PC-9 (cell line): Measurements from ENCODE around the gene RPS5. TPM values are rescaled to one million over a fixed set of nuclear protein-coding genes. Genes with fewer than 3 reads are reported as not detected.
A peak's percentile ranks its signal among the peaks of the same experiment; 100 is the strongest.

Source experiments
- BruUV-seq: library from RNA; stranded (reverse); fragments of 400-500 nt; replicated peaks from 2 replicates; lab custom pipeline; 2021; lab: Mats Ljungman, UMichigan
- CTCF ChIA-PET: fragments of 300-600 bp; sonication (Branson Sonifier 250); formaldehyde crosslinking; loops from one replicate; lab custom pipeline; 2022; ENCODE audit warnings: antibody characterized with exemption; lab: Charles Lee
- POLR2A ChIA-PET: fragments of 300-600 bp; sonication (Branson Sonifier 250); formaldehyde crosslinking; loops from one replicate; lab custom pipeline; 2022; ENCODE audit warnings: antibody characterized with exemption; ENCODE audit not compliant: unreplicated experiment; lab: Charles Lee
- DNase-seq, 2 experiments: peaks; one replicate each; pipeline versions ENCODE4 v3.0.0 to v3.0.0-alpha.2; 2015 to 2022; ENCODE audit warnings: mixed read lengths in 1 of 2
- H2AFZ ChIP-seq: fragments of 200-600 bp; sonication (generic); 2 replicates; pipeline ENCODE4 v1.8.1; 2017; ENCODE audit warnings: antibody characterized with exemption
- H3F3A ChIP-seq: fragments of 200-600 bp; sonication (generic); 2 replicates; pipeline ENCODE4 v1.8.1; 2017; ENCODE audit warnings: antibody characterized with exemption, mild to moderate bottlenecking, low read depth; ENCODE audit not compliant: insufficient read depth
- H3K27ac ChIP-seq: fragments of 200-600 bp; sonication (generic); 2 replicates; pipeline ENCODE4 v1.6.1; 2016; ENCODE audit warnings: mixed run types
- H3K27me3 ChIP-seq: fragments of 200-600 bp; sonication (generic); 2 replicates; pipeline ENCODE4 v1.6.1; 2016; ENCODE audit warnings: low read depth, mixed run types; ENCODE audit not compliant: insufficient read depth
- H3K36me3 ChIP-seq: fragments of 200-600 bp; sonication (generic); 2 replicates; pipeline ENCODE4 v1.6.1; 2016; ENCODE audit warnings: low read depth, mixed run types
- H3K4me1 ChIP-seq: fragments of 200-600 bp; sonication (generic); replicated peaks from 2 replicates; pipeline ENCODE4 v1.6.1; 2016; ENCODE audit warnings: mixed run types; ENCODE audit not compliant: insufficient read depth
- H3K4me2 ChIP-seq: fragments of 200-600 bp; sonication (generic); 2 replicates; pipeline ENCODE4 v1.6.1; 2017; ENCODE audit warnings: mixed run types
- H3K4me3 ChIP-seq: fragments of 200-600 bp; sonication (generic); 2 replicates; pipeline ENCODE4 v1.6.1; 2016; ENCODE audit warnings: mixed run types
- H3K79me2 ChIP-seq: fragments of 200-600 bp; sonication (generic); 2 replicates; pipeline ENCODE4 v1.6.1; 2017; ENCODE audit warnings: low read depth, mixed run types
- H3K9me2 ChIP-seq: fragments of 200-600 bp; sonication (generic); 2 replicates; pipeline ENCODE4 v1.8.1; 2017; ENCODE audit warnings: mild to moderate bottlenecking; ENCODE audit not compliant: insufficient read depth
- H3K9me3 ChIP-seq: fragments of 200-600 bp; sonication (generic); 2 replicates; pipeline ENCODE4 v1.8.1; 2016; ENCODE audit warnings: low read depth; ENCODE audit not compliant: insufficient read depth
- H4K20me1 ChIP-seq: fragments of 200-600 bp; sonication (generic); 2 replicates; pipeline ENCODE4 v1.8.1; 2017; ENCODE audit not compliant: insufficient read depth
- CTCF ChIP-seq: fragments of 200-600 bp; sonication (generic); conservative IDR thresholded peaks from 2 replicates; pipeline ENCODE4 v1.6.1; 2017; ENCODE audit warnings: mixed run types, antibody characterized with exemption, mild to moderate bottlenecking, moderate library complexity
- EZH2 ChIP-seq: fragments of 200-600 bp; sonication (generic); IDR thresholded peaks from 2 replicates; pipeline ENCODE4 v1.8.0; 2017; ENCODE audit warnings: antibody characterized with exemption, low read depth
- intact Hi-C: fragments of 100-400 bp; cut with micrococcal nuclease; formaldehyde crosslinking; loops from one replicate; pipeline ENCODE4 v1.10.0; 2022; ENCODE audit not compliant: unreplicated experiment
- total RNA-seq: library from RNA; stranded (reverse); gene quantifications from 2 replicates; pipeline ENCODE4 v1.2.3, GENCODE V29; 2021

RPS5 gene
- total RNA-seq, 1 experiment from 2014 or later = 961 TPM

GRCh38 chr19:58385891-58386575 is 1.0 kb upstream of the RPS5 start:
- peak overlapping the region; percentile 95 for H3K27ac ChIP-seq
- POLR2A ChIA-PET = interaction anchor here (0.6 kb wide), 1 partner anchor 169 kb away, joined by 3 read pairs; the partner anchor contains the start of gene CHMP2A
- intact Hi-C loops = no loop called here
- H3K79me2 ChIP-seq = peaks cover 67% of the 10 kb centered on the region
- no TSS peak for BruUV-seq
- H3K9me2 ChIP-seq = no peaks in the 10 kb centered on the region
- H3K9me3 ChIP-seq = no peaks in the 10 kb centered on the region
- peak overlapping the region; percentile 93 for H3K4me3 ChIP-seq
- peaks cover 22% of the 10 kb centered on the region for H3K4me1 ChIP-seq
- H3K4me2 ChIP-seq = peak overlapping the region; percentile 77
- peak overlapping the region; percentile 73 for H2AFZ ChIP-seq
- H3K36me3 ChIP-seq = no peaks in the 10 kb centered on the region
- no peak for DNase-seq
- H3F3A ChIP-seq = peaks cover 8% of the 10 kb centered on the region; the same call in 1 of the 2 replicates
- peaks cover 11% of the 10 kb centered on the region for H4K20me1 ChIP-seq
- H3K27me3 ChIP-seq = no peaks in the 10 kb centered on the region
- TF ChIP-seq EZH2 = no peak
- no peak for TF ChIP-seq CTCF
- CTCF ChIA-PET = no interaction called here

GRCh38 chr19:58387338-58388174 is 487 bp downstream of the RPS5 start:
- Histone ChIP-seq H3K4me3 (peak overlapping the region; percentile 93), H3K9me3 (no peaks in the 10 kb centered on the region), H2AFZ (no peak overlapping the region), H3K9me2 (no peaks in the 10 kb centered on the region), H3K4me2 (peak overlapping the region; percentile 90), H3K27me3 (no peaks in the 10 kb centered on the region), H3K36me3 (no peaks in the 10 kb centered on the region), H4K20me1 (peaks cover 19% of the 10 kb centered on the region), H3K27ac (peak overlapping the region; percentile 95; the same call in 1 of the 2 replicates), H3F3A (peaks cover 17% of the 10 kb centered on the region; the same call in 1 of the 2 replicates), H3K4me1 (peaks cover 22% of the 10 kb centered on the region), H3K79me2 (peaks cover 65% of the 10 kb centered on the region)
- POLR2A ChIA-PET = no interaction called here
- DNase-seq = no peak
- CTCF ChIA-PET = no interaction called here
- intact Hi-C loops = no loop called here
- TF ChIP-seq EZH2 (no peak), CTCF (no peak)
- TSS peak; percentile 45 for BruUV-seq

DNA sequence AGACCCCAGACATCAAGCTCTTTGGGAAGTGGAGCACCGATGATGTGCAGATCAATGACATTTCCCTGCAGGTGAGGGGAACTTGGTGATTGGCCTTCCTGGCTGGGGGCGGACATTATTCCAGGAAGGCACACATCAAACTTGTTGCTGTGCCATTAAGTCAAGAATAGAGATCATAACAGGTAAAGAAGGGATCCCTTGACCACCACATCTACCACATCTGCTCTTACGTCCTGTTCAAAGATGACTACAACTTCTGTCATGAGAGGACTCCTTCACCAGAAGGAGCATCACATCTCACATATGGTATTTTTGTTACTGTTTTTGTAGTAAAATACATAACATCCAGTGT is 1.1 kb downstream of the RPS5 start:
- Histone ChIP-seq H3K4me3 (peak overlapping the region; percentile 93), H3F3A (peaks cover 23% of the 10 kb centered on the region; the same call in 1 of the 2 replicates), H4K20me1 (peaks cover 22% of the 10 kb centered on the region), H2AFZ (no peak overlapping the region), H3K9me3 (no peaks in the 10 kb centered on the region), H3K79me2 (peaks cover 68% of the 10 kb centered on the region), H3K4me1 (peaks cover 22% of the 10 kb centered on the region), H3K9me2 (no peaks in the 10 kb centered on the region), H3K4me2 (peak overlapping the region; percentile 90), H3K27ac (no peak overlapping the region), H3K36me3 (no peaks in the 10 kb centered on the region), H3K27me3 (no peaks in the 10 kb centered on the region)
- intact Hi-C loops = no loop called here
- ChIA-PET POLR2A (no interaction called here), CTCF (no interaction called here)
- TF ChIP-seq EZH2 (no peak), CTCF (no peak)
- DNase-seq = no peak
- BruUV-seq = no TSS peak
